Activated CD8-positive, alpha-beta T cell treated with anti-CD3 and anti-CD28 coated beads for 36 hours (primary cell): ENCODE results near the gene OR52N4. TPM values are rescaled to one million over a fixed set of nuclear protein-coding genes. Genes with fewer than 3 reads are reported as not detected.

Experiments
- ATAC-seq: fragments of 200-7000 bp; cut with Tn5 transposase; one replicate; pipeline ENCODE4 v1.10.0; 2021; ENCODE audit warnings: mild to moderate bottlenecking, moderate library complexity
- CTCF ChIA-PET: fragments of 350-600 bp; sonication (Branson Sonifier 250); formaldehyde crosslinking; loops from one replicate; lab custom pipeline; 2021; ENCODE audit warnings: antibody characterized with exemption; lab: Charles Lee
- POLR2A ChIA-PET: fragments of 350-600 bp; sonication (Branson Sonifier 250); formaldehyde crosslinking; loops from one replicate; lab custom pipeline; 2021; ENCODE audit warnings: antibody characterized with exemption; lab: Charles Lee
- DNase-seq: peaks from one replicate; pipeline ENCODE4 v3.0.0-alpha.2; 2020
- H3K27ac Mint-ChIP-seq: one replicate; pipeline ENCODE4 v1.8.0; 2021; ENCODE audit warnings: mild to moderate bottlenecking, mixed read lengths
- H3K27me3 Mint-ChIP-seq: one replicate; pipeline ENCODE4 v1.8.0; 2021; ENCODE audit warnings: mixed read lengths
- H3K36me3 Mint-ChIP-seq: one replicate; pipeline ENCODE4 v1.8.0; 2021; ENCODE audit warnings: low read depth, mixed read lengths
- H3K4me1 Mint-ChIP-seq: one replicate; pipeline ENCODE4 v1.8.0; 2021; ENCODE audit warnings: low read depth, mixed read lengths
- H3K4me3 Mint-ChIP-seq: one replicate; pipeline ENCODE4 v1.8.0; 2021; ENCODE audit warnings: mild to moderate bottlenecking, moderate library complexity, mixed read lengths
- H3K9me3 Mint-ChIP-seq: one replicate; pipeline ENCODE4 v1.8.0; 2021; ENCODE audit warnings: mixed read lengths
- CTCF ChIP-seq: fragments of 200-600 bp; IDR thresholded peaks from one replicate; pipeline ENCODE4 v1.8.0; 2022; ENCODE audit warnings: antibody characterized with exemption, mild to moderate bottlenecking
- intact Hi-C: fragments of 100-400 bp; cut with micrococcal nuclease; formaldehyde crosslinking; loops from one replicate; pipeline ENCODE4 v1.10.0; 2022
- total RNA-seq, 2 experiments: library from RNA; stranded (reverse); gene quantifications; one replicate each; pipeline ENCODE4 v1.2.3, GENCODE V29; 2021

OR52N4 gene
- total RNA-seq, 2 experiments from 2014 or later: 0.47 to 1.1 TPM

DNA sequence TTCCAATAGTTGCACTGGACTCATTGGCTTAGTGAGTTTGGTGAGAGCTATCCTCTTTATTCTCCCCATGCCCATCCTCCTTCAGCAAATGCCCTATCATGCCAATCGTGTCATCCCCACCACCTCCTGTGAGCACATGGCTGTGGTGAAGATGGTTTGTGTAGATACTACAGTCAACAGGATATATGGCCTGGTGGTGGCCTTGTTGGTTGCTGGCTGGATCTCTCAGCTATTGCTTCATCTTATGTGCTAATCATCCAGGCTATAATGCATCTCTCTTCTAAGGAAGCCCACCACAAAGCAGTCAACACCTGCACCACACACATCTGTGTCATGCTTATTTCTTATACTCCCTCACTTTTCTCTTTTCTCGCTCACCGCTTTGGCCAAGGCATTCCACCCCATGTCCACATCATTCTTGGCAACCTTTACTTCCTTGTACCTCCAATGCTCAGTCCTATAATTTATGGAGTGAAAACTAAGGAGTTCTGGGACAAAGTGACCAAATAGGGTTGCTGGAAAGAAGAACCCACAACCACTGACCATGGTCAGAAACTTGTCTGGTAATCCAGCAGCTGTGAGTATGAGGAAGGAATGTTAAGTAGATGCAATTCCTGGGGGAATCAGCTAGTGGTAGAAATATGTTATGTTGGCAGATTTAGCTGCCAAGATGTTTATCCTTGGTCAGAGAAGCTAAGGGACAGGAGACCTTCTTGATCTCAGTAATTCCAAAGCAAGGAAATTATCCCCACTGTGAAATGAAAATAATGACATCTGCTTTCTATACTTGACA is 34.1 kb upstream of the OR52N4 start:
- Mint-ChIP-seq H3K4me1 (no peaks in the 10 kb centered on the region), H3K27me3 (no peaks in the 10 kb centered on the region), H3K36me3 (peaks cover 3% of the 10 kb centered on the region), H3K4me3 (no peak overlapping the region), H3K9me3 (peaks cover 3% of the 10 kb centered on the region), H3K27ac (no peak overlapping the region)
- no peak for TF ChIP-seq CTCF
- ChIA-PET CTCF (interaction anchor here (0.8 kb wide), 1 partner anchor 8 kb away, joined by 3 read pairs; no protein-coding TSS in a partner anchor), POLR2A (interaction anchor here (1.3 kb wide), 1 partner anchor 30 kb away, joined by 4 read pairs; the partner anchor contains the start of gene TRIM22)
- ATAC-seq: peak; percentile 27
- intact Hi-C loops: no loop called here
- peak; percentile 15 for DNase-seq

- POLR2A ChIA-PET: no interaction called here
- Mint-ChIP-seq H3K4me3 (no peak overlapping the region), H3K27ac (no peak overlapping the region), H3K9me3 (no peaks in the 10 kb centered on the region), H3K27me3 (no peaks in the 10 kb centered on the region), H3K36me3 (peaks cover 3% of the 10 kb centered on the region), H3K4me1 (no peaks in the 10 kb centered on the region)
- CTCF ChIA-PET: interaction anchor here (1.0 kb wide), 1 partner anchor 37 kb away, joined by 3 read pairs; the partner anchor contains the start of gene TRIM5
- ATAC-seq: no peak
- intact Hi-C loops: no loop called here
- no peak for DNase-seq
- no peak for TF ChIP-seq CTCF
These were observed 31.4 kb upstream of the OR52N4 start for GRCh38 chr11:5722622-5723021.

DNA sequence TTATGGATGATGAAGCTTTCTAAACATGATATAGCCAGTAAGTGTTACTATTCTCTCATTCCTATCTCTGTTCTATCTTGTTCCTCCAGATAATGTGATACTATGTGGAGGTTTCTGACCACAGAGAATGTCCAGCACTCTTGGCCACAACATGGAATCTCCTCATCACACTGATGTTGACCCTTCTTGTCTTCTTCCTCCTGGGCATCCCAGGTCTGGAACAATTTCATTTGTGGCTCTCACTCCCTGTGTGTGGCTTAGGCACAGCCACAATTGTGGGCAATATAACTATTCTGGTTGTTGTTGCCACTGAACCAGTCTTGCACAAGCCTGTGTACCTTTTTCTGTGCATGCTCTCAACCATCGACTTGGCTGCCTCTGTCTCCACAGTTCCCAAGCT is 27.7 kb upstream of the OR52N4 start:
- CTCF ChIA-PET: no interaction called here
- no peak for DNase-seq
- intact Hi-C loops: no loop called here

DNA sequence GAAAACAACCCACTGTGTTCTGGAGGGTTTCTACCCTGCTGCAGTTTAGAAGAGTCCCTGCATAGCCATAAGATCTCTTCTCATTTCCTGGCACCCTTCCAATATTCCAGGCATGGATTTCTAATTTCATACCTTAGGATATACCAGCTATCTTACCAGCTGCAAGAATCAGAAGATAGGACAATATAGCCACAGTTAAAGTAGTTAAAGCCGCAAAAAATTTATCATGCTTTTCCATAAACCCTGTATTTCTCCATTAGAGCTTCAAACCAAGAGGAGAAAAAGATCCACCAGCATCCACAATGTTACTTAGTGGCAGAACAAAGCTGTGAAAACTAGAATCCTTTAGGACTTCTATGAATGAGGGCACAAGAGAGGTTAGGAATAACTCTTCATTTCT is 26.4 kb upstream of the OR52N4 start:
- Mint-ChIP-seq H3K4me3 (no peak overlapping the region), H3K9me3 (no peaks in the 10 kb centered on the region), H3K36me3 (no peaks in the 10 kb centered on the region), H3K27ac (no peak overlapping the region), H3K4me1 (no peaks in the 10 kb centered on the region), H3K27me3 (no peaks in the 10 kb centered on the region)
- DNase-seq: no peak
- CTCF ChIA-PET: interaction anchor here (1.4 kb wide), 1 partner anchor 14 kb away, joined by 3 read pairs; no protein-coding TSS in a partner anchor
- POLR2A ChIA-PET: no interaction called here
- no peak for ATAC-seq
- intact Hi-C loops: no loop called here
- TF ChIP-seq CTCF: no peak

More for the DNA sequence above, 27.7 kb upstream of the OR52N4 start:
- no peaks in the 10 kb centered on the region for H3K9me3 Mint-ChIP-seq
- H3K4me3 Mint-ChIP-seq: no peak overlapping the region
- no peaks in the 10 kb centered on the region for H3K27me3 Mint-ChIP-seq
- ATAC-seq: no peak
- no peaks in the 10 kb centered on the region for H3K4me1 Mint-ChIP-seq
- H3K27ac Mint-ChIP-seq: no peak overlapping the region
- POLR2A ChIA-PET: no interaction called here
- no peak for TF ChIP-seq CTCF
- H3K36me3 Mint-ChIP-seq: no peaks in the 10 kb centered on the region

GRCh38 chr11:5736396-5736795 is 17.6 kb upstream of the OR52N4 start, which contains the start of gene OR56B1:
Gene OR56B1, plus strand, starts transcription at chr11:5736448. Its CDS starts 69 bp downstream, at chr11:5736517.
- CTCF ChIA-PET: interaction anchor here (0.6 to 1.0 kb wide), 2 partner anchors 25 to 58 kb away, joined by 3 read pairs; no protein-coding TSS in a partner anchor
- ATAC-seq: no peak
- H3K27ac Mint-ChIP-seq: no peak within 1 kb of the TSS
- peaks cover 10% of the 10 kb centered on the region for H3K36me3 Mint-ChIP-seq
- TF ChIP-seq CTCF: no peak
- intact Hi-C loops: no loop called here
- no peaks in the 10 kb centered on the region for H3K27me3 Mint-ChIP-seq
- H3K9me3 Mint-ChIP-seq: peaks cover 6% of the 10 kb centered on the region
- H3K4me3 Mint-ChIP-seq: no peak within 1 kb of the TSS
- no peak for DNase-seq
- POLR2A ChIA-PET: no interaction called here
- no peaks in the 10 kb centered on the region for H3K4me1 Mint-ChIP-seq
